GM23338 (cell line): Measurements from ENCODE around the gene EPS8. TPM values are rescaled to one million over a fixed set of nuclear protein-coding genes. Genes with fewer than 3 reads are reported as not detected.

Source experiments
- ATAC-seq: fragments of 200-7000 bp; cut with Tn5 transposase; 3 replicates; pipeline ENCODE4 v1.9.1; 2020
- DNase-seq: peaks from one replicate; pipeline ENCODE4 v3.0.0-alpha.2; 2015; ENCODE audit warnings: low spot score
- H2AFZ ChIP-seq: fragments of 200-600 bp; sonication (generic); 2 replicates; pipeline ENCODE4 v1.8.0; 2016; ENCODE audit warnings: antibody characterized with exemption, mild to moderate bottlenecking, moderate library complexity
- H3F3A ChIP-seq: fragments of 200-600 bp; sonication (generic); replicated peaks from 2 replicates; pipeline ENCODE4 v1.8.0; 2017; ENCODE audit warnings: antibody characterized with exemption, mixed run types, low read depth
- H3K27ac ChIP-seq: fragments of 200-600 bp; sonication (generic); 2 replicates; pipeline ENCODE4 v1.6.1; 2016; ENCODE audit warnings: low read depth
- H3K27me3 ChIP-seq: fragments of 200-600 bp; sonication (generic); 2 replicates; pipeline ENCODE4 v1.8.0; 2016; ENCODE audit warnings: mild to moderate bottlenecking, mixed run types, moderate library complexity; ENCODE audit not compliant: insufficient read depth
- H3K36me3 ChIP-seq: fragments of 200-600 bp; sonication (generic); 2 replicates; pipeline ENCODE4 v1.8.0; 2016; ENCODE audit warnings: mild to moderate bottlenecking; ENCODE audit not compliant: insufficient read depth
- H3K4me1 ChIP-seq: fragments of 200-600 bp; sonication (generic); 2 replicates; pipeline ENCODE4 v1.8.0; 2016; ENCODE audit warnings: mild to moderate bottlenecking, moderate library complexity; ENCODE audit not compliant: insufficient read depth
- H3K4me2 ChIP-seq: fragments of 200-600 bp; sonication (generic); 2 replicates; pipeline ENCODE4 v1.7.1; 2017; ENCODE audit warnings: mixed run types
- H3K4me3 ChIP-seq: fragments of 200-600 bp; sonication (generic); 2 replicates; pipeline ENCODE4 v1.6.1; 2016; ENCODE audit warnings: mixed run types
- H3K79me2 ChIP-seq: fragments of 200-600 bp; sonication (generic); replicated peaks from 2 replicates; pipeline ENCODE4 v1.8.0; 2017; ENCODE audit warnings: mild to moderate bottlenecking; ENCODE audit not compliant: insufficient read depth
- H3K9me2 ChIP-seq: fragments of 200-600 bp; sonication (generic); 2 replicates; pipeline ENCODE4 v1.8.0; 2017; ENCODE audit not compliant: insufficient read depth
- H4K20me1 ChIP-seq: fragments of 200-600 bp; sonication (generic); replicated peaks from 2 replicates; pipeline ENCODE4 v1.8.0; 2017; ENCODE audit warnings: mild to moderate bottlenecking; ENCODE audit not compliant: insufficient read depth
- H3K27ac Mint-ChIP-seq: 2 replicates; pipeline ENCODE4 v1.8.0; 2020; ENCODE audit warnings: inconsistent platforms, mild to moderate bottlenecking, moderate library complexity, mixed read lengths
- H3K27me3 Mint-ChIP-seq: 3 replicates; pipeline ENCODE4 v1.8.0; 2022; ENCODE audit warnings: low read depth, mild to moderate bottlenecking, moderate library complexity, mixed read lengths, inconsistent platforms; ENCODE audit not compliant: insufficient read depth, poor library complexity
- H3K36me3 Mint-ChIP-seq: 3 replicates; pipeline ENCODE4 v1.8.0; 2021; ENCODE audit warnings: low read depth, mild to moderate bottlenecking, inconsistent platforms, moderate library complexity, mixed read lengths
- H3K4me1 Mint-ChIP-seq: 3 replicates; pipeline ENCODE4 v1.8.0; 2020; ENCODE audit warnings: mild to moderate bottlenecking, inconsistent platforms, mixed read lengths
- H3K4me3 Mint-ChIP-seq: 3 replicates; pipeline ENCODE4 v1.8.0; 2021; ENCODE audit warnings: moderate library complexity, mild to moderate bottlenecking, inconsistent platforms, mixed read lengths
- H3K9me3 Mint-ChIP-seq: 3 replicates; pipeline ENCODE4 v1.8.0; 2020; ENCODE audit warnings: moderate library complexity, mild to moderate bottlenecking, inconsistent platforms, mixed read lengths
- CREB1 ChIP-seq: fragments of 250-450 bp; sonication (Bioruptor Pico); IDR thresholded peaks from 2 replicates; pipeline ENCODE4 v1.5.0; 2020; ENCODE audit warnings: low read depth, mild to moderate bottlenecking, moderate library complexity
- EZH2 ChIP-seq: fragments of 200-600 bp; sonication (generic); IDR thresholded peaks from one replicate; pipeline ENCODE4 v1.8.0; 2017; ENCODE audit warnings: antibody characterized with exemption, mild to moderate bottlenecking, low read depth; ENCODE audit not compliant: unreplicated experiment
- EZH2phosphoT487 ChIP-seq: fragments of 200-600 bp; sonication (generic); IDR thresholded peaks from one replicate; pipeline ENCODE4 v1.8.1; 2018; ENCODE audit warnings: antibody characterized with exemption; ENCODE audit not compliant: unreplicated experiment
- JUNB ChIP-seq: IDR thresholded peaks from one replicate; pipeline ENCODE4 v1.6.1; 2016; ENCODE audit warnings: antibody characterized with exemption; ENCODE audit not compliant: unreplicated experiment
- NANOG ChIP-seq: IDR thresholded peaks from 2 replicates; pipeline ENCODE4 v1.6.1; 2016; ENCODE audit warnings: antibody characterized with exemption, borderline replicate concordance
- POLR2AphosphoS5 ChIP-seq: IDR thresholded peaks from 2 replicates; pipeline ENCODE4 v1.6.1; 2016; ENCODE audit warnings: antibody characterized with exemption, low read depth
- STAT1 ChIP-seq: IDR thresholded peaks from one replicate; pipeline ENCODE4 v1.6.1; 2016; ENCODE audit warnings: antibody characterized with exemption; ENCODE audit not compliant: unreplicated experiment
- ZNF331 ChIP-seq: fragments of 250-450 bp; sonication (Bioruptor Pico); IDR thresholded peaks from 2 replicates; pipeline ENCODE4 v1.5.0; 2020; ENCODE audit warnings: low read depth, mild to moderate bottlenecking, moderate library complexity
- polyA plus RNA-seq: library from polyadenylated mRNA; unstranded; fragments of >200 nt; fragmentation: Nextera tagmentation; extraction: Ambion mirVana; gene quantifications from 2 replicates; pipeline ENCODE4 v1.2.1, GENCODE V29; 2016
- total RNA-seq: library from RNA; depleted of rRNA; stranded (reverse); fragments of >200 nt; shearing (Covaris generic); gene quantifications from 2 replicates; pipeline ENCODE4 v1.2.3, GENCODE V29; 2014
- TF ChIP-seq, protein P1 (sequence below): fragments of 250-450 bp; sonication (Bioruptor Pico); IDR thresholded peaks from 2 replicates; pipeline ENCODE4 v1.5.0; 2020; ENCODE audit warnings: mild to moderate bottlenecking, moderate library complexity
- TF ChIP-seq, protein P2 (sequence below): IDR thresholded peaks from 2 replicates; pipeline ENCODE4 v1.6.1; 2016; ENCODE audit warnings: antibody characterized with exemption

Gene EPS8
- total and polyA plus RNA-seq, 2 experiments from 2014 or later: 3.5 to 5.4 TPM

DNA sequence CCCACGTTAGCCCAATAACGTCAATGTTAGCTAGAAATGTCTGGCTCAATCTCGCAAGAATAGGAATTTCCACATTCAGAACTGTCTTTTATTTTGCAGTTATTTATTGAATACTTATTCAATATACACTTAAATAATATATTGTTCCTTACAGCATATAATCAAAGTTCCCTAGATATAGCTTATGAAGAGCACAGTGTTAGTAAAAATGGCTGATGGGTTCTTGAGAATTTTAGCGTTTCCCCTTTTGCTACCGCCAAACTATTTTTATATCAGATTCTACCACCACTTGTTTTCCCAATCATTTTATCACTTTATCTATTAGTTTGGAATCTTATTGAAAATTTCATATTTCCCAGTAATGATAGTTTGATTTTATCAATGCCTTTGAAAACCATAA is 12.7 kb downstream of the EPS8 start (continued):
- TF ChIP-seq, protein P1, sequence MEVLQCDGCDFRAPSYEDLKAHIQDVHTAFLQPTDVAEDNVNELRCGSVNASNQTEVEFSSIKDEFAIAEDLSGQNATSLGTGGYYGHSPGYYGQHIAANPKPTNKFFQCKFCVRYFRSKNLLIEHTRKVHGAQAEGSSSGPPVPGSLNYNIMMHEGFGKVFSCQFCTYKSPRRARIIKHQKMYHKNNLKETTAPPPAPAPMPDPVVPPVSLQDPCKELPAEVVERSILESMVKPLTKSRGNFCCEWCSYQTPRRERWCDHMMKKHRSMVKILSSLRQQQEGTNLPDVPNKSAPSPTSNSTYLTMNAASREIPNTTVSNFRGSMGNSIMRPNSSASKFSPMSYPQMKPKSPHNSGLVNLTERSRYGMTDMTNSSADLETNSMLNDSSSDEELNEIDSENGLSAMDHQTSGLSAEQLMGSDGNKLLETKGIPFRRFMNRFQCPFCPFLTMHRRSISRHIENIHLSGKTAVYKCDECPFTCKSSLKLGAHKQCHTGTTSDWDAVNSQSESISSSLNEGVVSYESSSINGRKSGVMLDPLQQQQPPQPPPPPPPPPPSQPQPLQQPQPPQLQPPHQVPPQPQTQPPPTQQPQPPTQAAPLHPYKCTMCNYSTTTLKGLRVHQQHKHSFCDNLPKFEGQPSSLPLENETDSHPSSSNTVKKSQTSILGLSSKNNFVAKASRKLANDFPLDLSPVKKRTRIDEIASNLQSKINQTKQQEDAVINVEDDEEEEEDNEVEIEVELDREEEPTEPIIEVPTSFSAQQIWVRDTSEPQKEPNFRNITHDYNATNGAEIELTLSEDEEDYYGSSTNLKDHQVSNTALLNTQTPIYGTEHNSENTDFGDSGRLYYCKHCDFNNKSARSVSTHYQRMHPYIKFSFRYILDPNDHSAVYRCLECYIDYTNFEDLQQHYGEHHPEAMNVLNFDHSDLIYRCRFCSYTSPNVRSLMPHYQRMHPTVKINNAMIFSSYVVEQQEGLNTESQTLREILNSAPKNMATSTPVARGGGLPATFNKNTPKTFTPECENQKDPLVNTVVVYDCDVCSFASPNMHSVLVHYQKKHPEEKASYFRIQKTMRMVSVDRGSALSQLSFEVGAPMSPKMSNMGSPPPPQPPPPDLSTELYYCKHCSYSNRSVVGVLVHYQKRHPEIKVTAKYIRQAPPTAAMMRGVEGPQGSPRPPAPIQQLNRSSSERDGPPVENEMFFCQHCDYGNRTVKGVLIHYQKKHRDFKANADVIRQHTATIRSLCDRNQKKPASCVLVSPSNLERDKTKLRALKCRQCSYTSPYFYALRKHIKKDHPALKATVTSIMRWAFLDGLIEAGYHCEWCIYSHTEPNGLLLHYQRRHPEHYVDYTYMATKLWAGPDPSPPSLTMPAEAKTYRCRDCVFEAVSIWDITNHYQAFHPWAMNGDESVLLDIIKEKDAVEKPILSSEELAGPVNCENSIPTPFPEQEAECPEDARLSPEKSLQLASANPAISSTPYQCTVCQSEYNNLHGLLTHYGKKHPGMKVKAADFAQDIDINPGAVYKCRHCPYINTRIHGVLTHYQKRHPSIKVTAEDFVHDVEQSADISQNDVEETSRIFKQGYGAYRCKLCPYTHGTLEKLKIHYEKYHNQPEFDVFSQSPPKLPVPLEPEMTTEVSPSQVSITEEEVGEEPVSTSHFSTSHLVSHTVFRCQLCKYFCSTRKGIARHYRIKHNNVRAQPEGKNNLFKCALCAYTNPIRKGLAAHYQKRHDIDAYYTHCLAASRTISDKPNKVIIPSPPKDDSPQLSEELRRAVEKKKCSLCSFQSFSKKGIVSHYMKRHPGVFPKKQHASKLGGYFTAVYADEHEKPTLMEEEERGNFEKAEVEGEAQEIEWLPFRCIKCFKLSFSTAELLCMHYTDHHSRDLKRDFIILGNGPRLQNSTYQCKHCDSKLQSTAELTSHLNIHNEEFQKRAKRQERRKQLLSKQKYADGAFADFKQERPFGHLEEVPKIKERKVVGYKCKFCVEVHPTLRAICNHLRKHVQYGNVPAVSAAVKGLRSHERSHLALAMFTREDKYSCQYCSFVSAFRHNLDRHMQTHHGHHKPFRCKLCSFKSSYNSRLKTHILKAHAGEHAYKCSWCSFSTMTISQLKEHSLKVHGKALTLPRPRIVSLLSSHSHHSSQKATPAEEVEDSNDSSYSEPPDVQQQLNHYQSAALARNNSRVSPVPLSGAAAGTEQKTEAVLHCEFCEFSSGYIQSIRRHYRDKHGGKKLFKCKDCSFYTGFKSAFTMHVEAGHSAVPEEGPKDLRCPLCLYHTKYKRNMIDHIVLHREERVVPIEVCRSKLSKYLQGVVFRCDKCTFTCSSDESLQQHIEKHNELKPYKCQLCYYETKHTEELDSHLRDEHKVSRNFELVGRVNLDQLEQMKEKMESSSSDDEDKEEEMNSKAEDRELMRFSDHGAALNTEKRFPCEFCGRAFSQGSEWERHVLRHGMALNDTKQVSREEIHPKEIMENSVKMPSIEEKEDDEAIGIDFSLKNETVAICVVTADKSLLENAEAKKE: no peak
- TF ChIP-seq EZH2 (no peak), NANOG (no peak), POLR2AphosphoS5 (no peak), STAT1 (no peak)

DNA sequence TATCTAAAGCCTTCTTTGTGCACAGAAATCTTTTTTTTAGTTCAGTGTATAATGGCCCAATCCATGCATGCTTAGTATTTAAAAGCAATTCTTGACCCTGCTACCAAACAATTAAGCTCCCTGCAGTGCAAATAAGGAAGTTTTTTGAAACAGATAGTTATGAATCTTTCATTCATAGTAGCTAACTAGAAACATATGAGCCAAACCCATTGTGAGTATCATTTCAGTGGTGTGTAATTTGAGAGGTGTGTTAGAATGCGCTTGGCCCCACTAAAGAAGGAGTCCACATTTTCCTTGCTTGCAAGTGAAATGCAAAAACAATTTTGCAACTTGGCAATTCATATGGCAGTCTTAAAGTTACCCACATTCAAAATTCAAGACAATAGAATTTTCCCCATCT is 14.4 kb downstream of the EPS8 start:
- Histone ChIP-seq H3K4me3 (no peak overlapping the region), H3K27me3 (no peaks in the 10 kb centered on the region), H3K27ac (no peak overlapping the region), H3K9me2 (no peaks in the 10 kb centered on the region), H3K4me1 (peaks cover 14% of the 10 kb centered on the region; the same call in 1 of the 2 replicates), H3K36me3 (no peaks in the 10 kb centered on the region), H4K20me1 (no peaks in the 10 kb centered on the region; the same call in 1 of the 2 replicates), H3F3A (no peaks in the 10 kb centered on the region), H2AFZ (no peak overlapping the region), H3K4me2 (no peak overlapping the region), H3K79me2 (no peaks in the 10 kb centered on the region)
- Mint-ChIP-seq H3K36me3 (no peaks in the 10 kb centered on the region), H3K27ac (no peak overlapping the region), H3K4me1 (peaks cover 19% of the 10 kb centered on the region; the same call in 2 of the 3 replicates), H3K4me3 (no peak overlapping the region), H3K9me3 (no peaks in the 10 kb centered on the region), H3K27me3 (peaks cover 2% of the 10 kb centered on the region)
- no peak for ATAC-seq
- no peak for DNase-seq
- TF ChIP-seq EZH2 (no peak), EZH2phosphoT487 (no peak), CREB1 (CRISPR knock-in tag) (no peak), ZNF331 (CRISPR knock-in tag) (no peak), JUNB (no peak), NANOG (no peak)
- TF ChIP-seq, protein P2, sequence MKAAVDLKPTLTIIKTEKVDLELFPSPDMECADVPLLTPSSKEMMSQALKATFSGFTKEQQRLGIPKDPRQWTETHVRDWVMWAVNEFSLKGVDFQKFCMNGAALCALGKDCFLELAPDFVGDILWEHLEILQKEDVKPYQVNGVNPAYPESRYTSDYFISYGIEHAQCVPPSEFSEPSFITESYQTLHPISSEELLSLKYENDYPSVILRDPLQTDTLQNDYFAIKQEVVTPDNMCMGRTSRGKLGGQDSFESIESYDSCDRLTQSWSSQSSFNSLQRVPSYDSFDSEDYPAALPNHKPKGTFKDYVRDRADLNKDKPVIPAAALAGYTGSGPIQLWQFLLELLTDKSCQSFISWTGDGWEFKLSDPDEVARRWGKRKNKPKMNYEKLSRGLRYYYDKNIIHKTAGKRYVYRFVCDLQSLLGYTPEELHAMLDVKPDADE: no peak
- TF ChIP-seq, protein P1: no peak
